ENCODE results near the gene ADAMTS17.

ADAMTS17 gene

DNA sequence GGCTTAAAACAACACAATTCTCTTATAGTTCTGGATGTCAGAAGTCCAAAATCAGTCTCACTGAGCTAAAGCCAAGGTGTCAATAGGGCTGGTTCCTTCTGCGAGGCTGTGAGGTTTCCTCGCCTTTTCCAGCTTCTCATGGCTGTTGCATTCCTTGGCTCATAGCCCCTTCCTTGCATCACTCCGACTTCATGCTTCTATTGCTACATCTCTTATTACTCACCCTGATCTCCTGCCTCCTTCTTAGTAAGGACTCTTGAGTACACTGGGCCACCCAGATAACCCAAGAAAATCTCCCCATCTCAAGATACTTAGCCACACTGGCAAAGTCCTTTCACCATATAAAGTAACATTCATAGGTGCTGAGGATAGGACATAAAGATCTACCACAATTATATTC is 193.9 kb downstream of the ADAMTS17 start:
- no peak overlapping the region for H3K4me3 ChIP-seq (ENCODE audit: low read depth, low read length)
- in situ Hi-C loops (cut with HindIII; ENCODE audit: low sequenced_read_pairs) = no loop called here
- TF ChIP-seq, protein P1, sequence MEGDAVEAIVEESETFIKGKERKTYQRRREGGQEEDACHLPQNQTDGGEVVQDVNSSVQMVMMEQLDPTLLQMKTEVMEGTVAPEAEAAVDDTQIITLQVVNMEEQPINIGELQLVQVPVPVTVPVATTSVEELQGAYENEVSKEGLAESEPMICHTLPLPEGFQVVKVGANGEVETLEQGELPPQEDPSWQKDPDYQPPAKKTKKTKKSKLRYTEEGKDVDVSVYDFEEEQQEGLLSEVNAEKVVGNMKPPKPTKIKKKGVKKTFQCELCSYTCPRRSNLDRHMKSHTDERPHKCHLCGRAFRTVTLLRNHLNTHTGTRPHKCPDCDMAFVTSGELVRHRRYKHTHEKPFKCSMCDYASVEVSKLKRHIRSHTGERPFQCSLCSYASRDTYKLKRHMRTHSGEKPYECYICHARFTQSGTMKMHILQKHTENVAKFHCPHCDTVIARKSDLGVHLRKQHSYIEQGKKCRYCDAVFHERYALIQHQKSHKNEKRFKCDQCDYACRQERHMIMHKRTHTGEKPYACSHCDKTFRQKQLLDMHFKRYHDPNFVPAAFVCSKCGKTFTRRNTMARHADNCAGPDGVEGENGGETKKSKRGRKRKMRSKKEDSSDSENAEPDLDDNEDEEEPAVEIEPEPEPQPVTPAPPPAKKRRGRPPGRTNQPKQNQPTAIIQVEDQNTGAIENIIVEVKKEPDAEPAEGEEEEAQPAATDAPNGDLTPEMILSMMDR (IDR thresholded peaks at IDR 0.05; ENCODE audit: low read depth, low read length) = no peak
- no peak for DNase-seq (ENCODE audit: low read depth, low spot score)

DNA sequence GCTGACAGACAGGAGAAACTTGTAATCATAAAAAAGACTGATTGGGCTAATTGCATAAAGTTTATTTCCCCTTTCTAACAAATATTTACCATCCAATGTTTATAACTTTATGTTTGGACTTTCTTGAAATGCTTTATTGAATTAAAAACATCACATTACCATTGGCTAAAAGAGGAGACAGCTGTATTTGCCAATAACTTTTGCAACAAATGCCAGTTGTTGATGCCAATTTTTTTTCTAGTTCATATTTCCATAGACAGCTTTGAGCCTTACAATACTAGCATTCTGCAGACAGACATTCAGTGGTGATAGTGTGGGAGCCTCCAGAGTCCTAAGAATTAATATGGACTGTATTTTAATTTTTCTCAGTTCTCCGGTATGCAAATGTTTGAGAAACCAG is 198.4 kb downstream of the ADAMTS17 start:
- no peak overlapping the region for H3K4me3 ChIP-seq (ENCODE audit: low read depth, low read length)
- in situ Hi-C loops (cut with HindIII; ENCODE audit: low sequenced_read_pairs) = no loop called here
- no peak for DNase-seq (ENCODE audit: low read depth, low spot score)
- TF ChIP-seq, protein P1 (IDR thresholded peaks at IDR 0.05; ENCODE audit: low read depth, low read length) = no peak

DNA sequence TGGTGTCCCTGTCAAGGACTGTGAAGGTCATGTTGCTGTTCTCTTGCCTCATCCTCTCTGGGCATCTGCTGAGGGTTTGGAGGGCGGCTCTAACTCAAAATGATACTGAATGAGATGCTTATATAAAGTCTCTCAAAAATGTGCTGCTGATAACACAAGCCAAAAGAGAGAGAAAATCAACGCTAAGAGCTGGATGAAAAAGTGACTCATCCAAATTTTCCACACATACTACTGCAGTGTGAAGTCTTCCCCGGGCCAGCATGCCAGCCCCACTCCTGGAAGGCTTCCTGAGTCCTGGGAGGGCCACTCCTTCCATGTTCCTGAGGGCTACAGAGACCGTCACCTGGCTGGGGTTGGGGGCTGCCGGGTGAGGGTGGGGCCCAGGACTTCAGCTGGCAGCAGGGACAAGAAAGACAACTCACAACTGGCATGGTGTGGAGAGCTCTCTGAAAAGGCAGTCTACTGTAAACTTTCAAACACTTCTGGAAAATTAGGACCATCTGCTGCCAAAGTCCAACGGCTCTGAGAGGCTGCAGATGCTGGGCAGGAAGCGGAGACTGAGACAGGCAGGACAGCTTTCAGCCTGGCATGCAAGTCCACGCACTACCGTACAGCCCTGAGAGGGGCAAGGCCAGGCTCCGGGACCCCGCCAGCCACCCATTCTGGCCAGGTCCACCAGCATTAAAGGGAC is 200.3 kb downstream of the ADAMTS17 start:
- H3K4me3 ChIP-seq (ENCODE audit: low read depth, low read length) = no peak overlapping the region
- TF ChIP-seq, protein P1 (IDR thresholded peaks at IDR 0.05; ENCODE audit: low read depth, low read length) = no peak
- in situ Hi-C loops (cut with HindIII; ENCODE audit: low sequenced_read_pairs) = no loop called here
- DNase-seq (ENCODE audit: low read depth, low spot score) = no peak

DNA sequence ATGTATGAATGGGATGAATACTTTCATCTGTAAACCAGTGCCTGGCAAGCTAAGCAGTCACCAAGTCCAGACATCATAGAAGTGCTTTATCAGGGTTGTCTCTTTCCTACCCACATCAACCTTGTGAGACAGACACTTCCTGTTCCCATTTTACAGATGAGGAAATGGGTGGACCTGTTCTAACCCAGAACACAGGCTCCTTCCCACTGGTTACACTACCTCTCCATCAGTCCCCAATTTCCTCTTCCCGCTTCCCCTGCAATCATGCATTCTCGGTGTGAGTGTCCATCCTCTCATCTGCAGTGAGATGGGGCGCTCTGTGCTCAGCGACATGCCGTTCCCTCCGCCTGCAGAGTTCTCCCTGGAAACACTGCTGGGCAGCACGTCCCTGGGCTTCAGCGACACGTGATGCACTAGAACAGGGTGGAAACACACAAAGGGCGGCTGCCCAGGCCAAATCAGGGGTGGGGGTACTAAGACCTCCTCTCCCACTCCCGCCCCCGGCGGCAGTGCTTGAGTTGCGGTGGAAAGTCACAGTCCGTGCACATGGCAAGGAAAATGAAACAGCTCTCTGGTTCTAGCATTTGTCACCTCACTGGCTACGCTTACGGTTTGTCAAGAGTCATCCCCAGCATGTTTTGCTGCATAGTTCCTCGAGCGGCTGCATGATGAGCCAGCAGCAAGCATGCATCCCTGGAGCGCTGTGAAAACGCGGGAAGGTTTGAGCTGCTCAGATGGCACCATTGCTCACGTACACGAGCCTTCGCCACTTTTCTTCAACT is 201.1 kb downstream of the ADAMTS17 start:
- DNase-seq (ENCODE audit: low read depth, low spot score) = no peak
- H3K4me3 ChIP-seq (ENCODE audit: low read depth, low read length) = no peak overlapping the region
- TF ChIP-seq, protein P1 (IDR thresholded peaks at IDR 0.05; ENCODE audit: low read depth, low read length) = no peak
- in situ Hi-C loops (cut with HindIII; ENCODE audit: low sequenced_read_pairs) = no loop called here

DNA sequence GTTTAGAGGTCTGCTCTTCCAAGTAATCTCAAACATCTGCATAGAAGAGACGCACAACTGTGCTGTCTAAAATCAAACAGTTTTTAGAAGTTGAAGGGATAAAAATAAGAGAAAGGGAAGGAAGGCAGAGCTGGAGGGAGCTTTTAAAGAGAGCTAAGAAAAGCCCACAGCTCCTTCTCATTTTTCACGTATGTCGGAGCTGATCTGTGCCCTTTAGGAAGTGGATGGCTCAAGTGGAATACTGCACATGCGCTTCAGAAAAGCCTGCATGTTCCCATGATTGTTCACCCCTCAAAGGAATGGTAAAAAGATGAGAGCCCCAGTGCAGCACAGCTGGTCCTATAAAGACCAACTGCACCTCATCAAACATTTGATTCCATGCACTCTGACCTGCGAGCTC is 207.2 kb downstream of the ADAMTS17 start:
- TF ChIP-seq, protein P1 (IDR thresholded peaks at IDR 0.05; ENCODE audit: low read depth, low read length) = no peak
- no peak for DNase-seq (ENCODE audit: low read depth, low spot score)
- in situ Hi-C loops (cut with HindIII; ENCODE audit: low sequenced_read_pairs) = no loop called here
- H3K4me3 ChIP-seq (ENCODE audit: low read depth, low read length) = no peak overlapping the region

DNA sequence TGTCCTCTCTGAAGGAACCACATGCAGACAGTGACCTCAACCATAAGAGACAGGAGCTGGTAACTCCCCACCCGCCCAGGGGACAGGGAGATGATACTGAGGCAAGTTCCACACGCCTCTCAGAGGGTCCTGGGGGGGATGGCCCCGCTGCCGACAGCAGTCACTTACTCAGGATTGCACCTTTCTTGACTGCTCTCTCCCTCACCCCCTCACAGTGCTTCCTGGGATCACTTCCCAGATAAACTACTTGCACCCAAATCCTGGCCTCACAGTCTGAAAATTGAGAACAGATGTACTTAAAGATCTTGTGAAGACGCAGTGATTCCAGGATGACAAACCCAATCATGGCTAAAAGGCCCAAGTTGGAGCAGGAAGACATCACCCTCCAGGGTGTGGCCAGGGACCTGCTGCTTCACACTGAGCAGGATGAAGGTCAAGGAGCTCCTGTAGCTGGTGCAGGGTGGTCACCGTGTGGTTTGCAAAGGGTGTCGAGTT is 207.6 kb downstream of the ADAMTS17 start:
- in situ Hi-C loops (cut with HindIII; ENCODE audit: low sequenced_read_pairs) = no loop called here
- TF ChIP-seq, protein P1 (IDR thresholded peaks at IDR 0.05; ENCODE audit: low read depth, low read length) = no peak
- DNase-seq (ENCODE audit: low read depth, low spot score) = no peak
- H3K4me3 ChIP-seq (ENCODE audit: low read depth, low read length) = no peak overlapping the region

Measured in astrocyte of the spinal cord (primary cell).